ENCODE results near the gene EREG.

EREG gene

DNA sequence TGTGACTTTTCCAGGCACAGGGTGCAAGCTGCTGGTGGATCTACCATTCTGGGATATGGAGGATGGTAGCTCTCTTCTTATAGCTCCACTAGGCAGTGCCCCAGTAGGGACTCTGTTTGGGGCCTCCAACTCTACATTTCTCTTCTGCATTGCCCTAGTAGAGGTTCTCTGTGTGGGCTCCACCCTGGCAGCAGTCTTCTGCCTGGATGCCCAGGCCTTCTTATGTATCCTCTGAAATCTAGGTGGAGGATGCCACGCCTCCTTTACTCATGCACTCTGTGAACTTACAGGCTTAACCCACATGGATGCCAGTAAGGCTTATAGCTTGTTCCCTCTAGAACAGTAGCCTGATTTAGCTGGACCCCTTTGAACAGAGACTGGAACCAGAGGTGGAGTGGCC, 20.9 kb upstream of the EREG start:
- no peak for TF ChIP-seq ZFX (IDR thresholded peaks at IDR 0.05; ENCODE audit: borderline replicate concordance)
- TF ChIP-seq, protein P1, sequence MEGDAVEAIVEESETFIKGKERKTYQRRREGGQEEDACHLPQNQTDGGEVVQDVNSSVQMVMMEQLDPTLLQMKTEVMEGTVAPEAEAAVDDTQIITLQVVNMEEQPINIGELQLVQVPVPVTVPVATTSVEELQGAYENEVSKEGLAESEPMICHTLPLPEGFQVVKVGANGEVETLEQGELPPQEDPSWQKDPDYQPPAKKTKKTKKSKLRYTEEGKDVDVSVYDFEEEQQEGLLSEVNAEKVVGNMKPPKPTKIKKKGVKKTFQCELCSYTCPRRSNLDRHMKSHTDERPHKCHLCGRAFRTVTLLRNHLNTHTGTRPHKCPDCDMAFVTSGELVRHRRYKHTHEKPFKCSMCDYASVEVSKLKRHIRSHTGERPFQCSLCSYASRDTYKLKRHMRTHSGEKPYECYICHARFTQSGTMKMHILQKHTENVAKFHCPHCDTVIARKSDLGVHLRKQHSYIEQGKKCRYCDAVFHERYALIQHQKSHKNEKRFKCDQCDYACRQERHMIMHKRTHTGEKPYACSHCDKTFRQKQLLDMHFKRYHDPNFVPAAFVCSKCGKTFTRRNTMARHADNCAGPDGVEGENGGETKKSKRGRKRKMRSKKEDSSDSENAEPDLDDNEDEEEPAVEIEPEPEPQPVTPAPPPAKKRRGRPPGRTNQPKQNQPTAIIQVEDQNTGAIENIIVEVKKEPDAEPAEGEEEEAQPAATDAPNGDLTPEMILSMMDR (IDR thresholded peaks at IDR 0.05): no peak
- no peak overlapping the region for H3K27ac ChIP-seq

DNA sequence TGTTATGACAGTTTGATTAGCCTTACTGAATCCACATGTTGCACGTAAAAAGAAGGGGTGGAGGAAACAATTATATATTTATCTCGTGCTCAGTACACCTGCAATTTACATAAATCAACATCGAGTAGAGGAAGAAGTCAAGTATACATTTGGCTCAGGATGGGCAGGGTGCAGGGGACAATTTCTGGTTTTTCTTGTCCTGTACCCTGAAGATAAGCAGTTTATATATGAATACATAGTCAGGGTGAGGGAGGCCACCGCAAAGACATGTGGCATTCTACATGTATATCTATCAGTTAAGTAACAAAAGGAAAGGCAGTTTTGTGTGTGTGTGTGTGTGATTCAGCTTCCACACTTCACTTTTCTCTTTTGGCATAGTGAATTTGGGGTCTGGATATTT, 11.1 kb upstream of the EREG start:
- no peak overlapping the region for H3K27ac ChIP-seq
- TF ChIP-seq ZFX (IDR thresholded peaks at IDR 0.05; ENCODE audit: borderline replicate concordance): no peak
- TF ChIP-seq, protein P1 (IDR thresholded peaks at IDR 0.05): no peak

DNA sequence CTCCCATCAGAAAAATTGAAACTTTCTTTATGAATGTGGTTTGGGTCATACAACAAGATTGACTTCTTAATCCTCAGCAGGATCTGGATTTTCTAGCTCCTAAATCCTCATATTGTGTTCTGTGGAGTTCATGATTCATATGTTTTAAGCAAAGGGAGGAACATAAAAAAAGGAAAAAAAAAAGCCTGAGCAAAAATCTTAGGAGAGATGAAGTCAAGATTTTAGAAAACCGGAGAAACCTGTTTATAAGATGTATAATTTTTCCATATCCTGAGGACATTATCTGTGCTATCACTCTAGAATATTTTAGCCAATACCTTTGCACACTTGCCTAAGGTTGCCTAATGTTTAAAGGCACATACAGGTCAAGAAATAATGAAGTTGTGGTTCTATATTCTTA, 7.0 kb upstream of the EREG start:
- TF ChIP-seq, protein P1 (IDR thresholded peaks at IDR 0.05): no peak
- TF ChIP-seq ZFX (IDR thresholded peaks at IDR 0.05; ENCODE audit: borderline replicate concordance): no peak
- no peak overlapping the region for H3K27ac ChIP-seq

DNA sequence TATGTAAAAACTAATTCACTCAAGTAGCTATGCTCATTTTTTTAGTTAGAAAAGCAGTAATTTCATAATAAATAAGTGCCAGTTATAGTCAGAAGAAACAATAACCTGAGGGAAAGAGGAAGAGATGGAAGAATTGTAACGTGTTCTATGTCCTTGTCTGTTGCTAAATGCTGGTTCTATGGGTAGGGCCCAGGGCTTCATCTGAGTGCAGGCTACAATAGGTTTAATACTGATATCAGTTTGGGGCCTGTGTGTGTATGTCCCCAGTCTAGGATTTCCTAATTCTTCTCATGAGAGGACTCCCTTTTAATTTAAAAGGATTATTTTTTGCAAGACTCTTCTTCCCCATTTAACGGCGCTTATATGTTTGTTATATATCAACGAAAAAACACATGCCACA, 3.3 kb upstream of the EREG start:
- TF ChIP-seq ZFX (IDR thresholded peaks at IDR 0.05; ENCODE audit: borderline replicate concordance): no peak
- TF ChIP-seq, protein P1 (IDR thresholded peaks at IDR 0.05): no peak
- H3K27ac ChIP-seq: no peak overlapping the region

DNA sequence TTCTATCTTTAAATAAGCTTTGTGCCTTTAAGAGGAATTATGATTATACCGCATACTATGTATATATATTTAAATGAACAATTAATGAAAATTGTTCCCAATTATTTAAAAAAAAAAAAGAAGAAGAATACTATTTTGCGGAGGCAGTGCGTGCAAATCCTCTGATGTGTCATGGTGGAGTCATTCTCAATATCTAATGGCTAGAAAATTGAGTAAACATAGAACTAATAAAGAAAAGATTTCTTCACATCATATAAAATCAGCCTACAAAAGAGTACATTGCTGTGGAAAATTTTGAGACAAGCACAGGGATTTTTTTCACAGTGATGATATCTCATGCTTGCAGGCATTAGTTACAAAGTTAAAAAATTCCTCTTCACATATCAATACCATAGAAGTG, 2.6 kb upstream of the EREG start:
- TF ChIP-seq ZFX (IDR thresholded peaks at IDR 0.05; ENCODE audit: borderline replicate concordance): no peak
- TF ChIP-seq, protein P1 (IDR thresholded peaks at IDR 0.05): no peak
- no peak overlapping the region for H3K27ac ChIP-seq

- H3K27ac ChIP-seq: no peak overlapping the region
- TF ChIP-seq, protein P1 (IDR thresholded peaks at IDR 0.05): no peak
- no peak for TF ChIP-seq ZFX (IDR thresholded peaks at IDR 0.05; ENCODE audit: borderline replicate concordance)
These were observed 691 bp upstream of the EREG start for GRCh38 chr4:74364256-74364651.

DNA sequence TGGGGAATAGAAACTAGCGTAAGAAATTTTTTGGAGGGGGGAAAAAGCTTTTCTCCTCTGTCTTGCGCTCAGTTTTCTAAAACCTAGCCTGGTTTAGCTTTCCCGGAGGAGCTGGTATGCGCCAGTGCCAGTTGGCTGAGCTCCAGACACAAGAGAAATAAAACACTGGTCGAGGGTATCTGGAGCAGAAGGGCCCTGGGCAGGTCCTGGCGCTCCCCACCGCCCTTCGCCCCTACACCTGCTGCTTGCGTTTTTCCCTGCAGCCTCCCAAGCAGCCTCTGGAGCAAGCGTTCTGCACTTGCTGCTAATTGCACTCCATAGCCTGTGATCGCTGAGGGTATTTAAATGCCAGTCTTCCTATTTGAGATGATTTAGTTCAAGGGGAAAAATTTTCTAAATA, 816 bp downstream of the EREG start:
- no peak for TF ChIP-seq ZFX (IDR thresholded peaks at IDR 0.05; ENCODE audit: borderline replicate concordance)
- TF ChIP-seq, protein P1 (IDR thresholded peaks at IDR 0.05): no peak
- no peak overlapping the region for H3K27ac ChIP-seq
